HepG2 (cell line): Measurements from ENCODE around the gene SCFD2.

ENCODE experiments used
- DMAP1 ChIP-seq: IDR thresholded peaks from 2 replicates; pipeline ENCODE4 v1.6.1; 2016
- MYC ChIP-seq: sonication (generic); formaldehyde crosslinking; IDR thresholded peaks from 2 replicates; pipeline ENCODE4 v1.9.0; 2021; ENCODE audit warnings: missing genetic modification reagents, borderline replicate concordance
- NR2C2 ChIP-seq: sonication (generic); formaldehyde crosslinking; IDR thresholded peaks from 2 replicates; pipeline ENCODE4 v1.4.0; 2020; ENCODE audit warnings: missing genetic modification reagents, mild to moderate bottlenecking, moderate library complexity, borderline replicate concordance
- TF ChIP-seq, protein P1 (sequence below): sonication (generic); formaldehyde crosslinking; IDR thresholded peaks from 2 replicates; pipeline ENCODE4 v1.5.0; 2020; ENCODE audit warnings: mild to moderate bottlenecking, missing genetic modification reagents, moderate library complexity
- TF ChIP-seq, protein P2 (sequence below): sonication (generic); formaldehyde crosslinking; IDR thresholded peaks from 2 replicates; pipeline ENCODE4 v1.4.0; 2020; ENCODE audit warnings: mild to moderate bottlenecking, missing genetic modification reagents

GRCh38 chr4:53059256-53059655, 306.6 kb downstream of the SCFD2 start:
- TF ChIP-seq, protein P1, sequence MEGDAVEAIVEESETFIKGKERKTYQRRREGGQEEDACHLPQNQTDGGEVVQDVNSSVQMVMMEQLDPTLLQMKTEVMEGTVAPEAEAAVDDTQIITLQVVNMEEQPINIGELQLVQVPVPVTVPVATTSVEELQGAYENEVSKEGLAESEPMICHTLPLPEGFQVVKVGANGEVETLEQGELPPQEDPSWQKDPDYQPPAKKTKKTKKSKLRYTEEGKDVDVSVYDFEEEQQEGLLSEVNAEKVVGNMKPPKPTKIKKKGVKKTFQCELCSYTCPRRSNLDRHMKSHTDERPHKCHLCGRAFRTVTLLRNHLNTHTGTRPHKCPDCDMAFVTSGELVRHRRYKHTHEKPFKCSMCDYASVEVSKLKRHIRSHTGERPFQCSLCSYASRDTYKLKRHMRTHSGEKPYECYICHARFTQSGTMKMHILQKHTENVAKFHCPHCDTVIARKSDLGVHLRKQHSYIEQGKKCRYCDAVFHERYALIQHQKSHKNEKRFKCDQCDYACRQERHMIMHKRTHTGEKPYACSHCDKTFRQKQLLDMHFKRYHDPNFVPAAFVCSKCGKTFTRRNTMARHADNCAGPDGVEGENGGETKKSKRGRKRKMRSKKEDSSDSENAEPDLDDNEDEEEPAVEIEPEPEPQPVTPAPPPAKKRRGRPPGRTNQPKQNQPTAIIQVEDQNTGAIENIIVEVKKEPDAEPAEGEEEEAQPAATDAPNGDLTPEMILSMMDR (CRISPR knock-in tag): no peak
- TF ChIP-seq, protein P2, sequence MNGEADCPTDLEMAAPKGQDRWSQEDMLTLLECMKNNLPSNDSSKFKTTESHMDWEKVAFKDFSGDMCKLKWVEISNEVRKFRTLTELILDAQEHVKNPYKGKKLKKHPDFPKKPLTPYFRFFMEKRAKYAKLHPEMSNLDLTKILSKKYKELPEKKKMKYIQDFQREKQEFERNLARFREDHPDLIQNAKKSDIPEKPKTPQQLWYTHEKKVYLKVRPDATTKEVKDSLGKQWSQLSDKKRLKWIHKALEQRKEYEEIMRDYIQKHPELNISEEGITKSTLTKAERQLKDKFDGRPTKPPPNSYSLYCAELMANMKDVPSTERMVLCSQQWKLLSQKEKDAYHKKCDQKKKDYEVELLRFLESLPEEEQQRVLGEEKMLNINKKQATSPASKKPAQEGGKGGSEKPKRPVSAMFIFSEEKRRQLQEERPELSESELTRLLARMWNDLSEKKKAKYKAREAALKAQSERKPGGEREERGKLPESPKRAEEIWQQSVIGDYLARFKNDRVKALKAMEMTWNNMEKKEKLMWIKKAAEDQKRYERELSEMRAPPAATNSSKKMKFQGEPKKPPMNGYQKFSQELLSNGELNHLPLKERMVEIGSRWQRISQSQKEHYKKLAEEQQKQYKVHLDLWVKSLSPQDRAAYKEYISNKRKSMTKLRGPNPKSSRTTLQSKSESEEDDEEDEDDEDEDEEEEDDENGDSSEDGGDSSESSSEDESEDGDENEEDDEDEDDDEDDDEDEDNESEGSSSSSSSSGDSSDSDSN: no peak
- TF ChIP-seq MYC (CRISPR knock-in tag) (no peak), DMAP1 (CRISPR knock-in tag) (no peak), NR2C2 (CRISPR knock-in tag) (no peak)
